ENCODE data around the gene PADI2. TPM values are rescaled to one million over a fixed set of nuclear protein-coding genes. Genes with fewer than 3 reads are reported as not detected.

The PADI2 gene
- total and polyA plus RNA-seq, 2 of the 8 experiments (the other 6 are each of a cell fraction or from before 2014, with no cell fraction given), result 1.6 to 7.5 TPM

DNA sequence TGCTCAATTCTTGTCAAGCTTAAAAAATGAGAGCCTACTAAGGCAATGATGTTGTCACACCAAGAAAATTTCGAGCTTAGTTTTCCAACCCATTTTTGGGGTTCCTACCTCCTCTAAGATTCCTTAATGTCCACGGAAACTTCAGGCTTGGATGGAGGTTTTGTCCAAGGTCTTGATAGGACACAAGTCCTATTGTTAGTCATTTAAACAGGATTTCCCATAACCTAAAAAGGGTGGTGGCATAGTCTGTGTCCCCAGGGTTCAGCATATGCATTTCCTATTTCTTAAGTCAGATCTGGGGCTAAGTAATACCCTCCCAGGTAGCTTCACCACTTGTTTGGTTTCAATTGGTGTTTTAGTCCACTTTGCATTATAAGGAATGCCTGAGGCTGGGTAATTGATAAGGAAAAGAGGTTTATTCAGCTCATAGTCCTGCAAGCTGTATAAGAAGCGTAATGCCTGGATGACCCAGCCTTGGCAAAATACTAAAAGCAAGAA is 10.9 kb upstream of the PADI2 start:
- peak overlapping the region; percentile 44; the same call in 1 of the 2 replicates for H3K18ac ChIP-seq (ENCODE audit: extremely low read depth, low read length)
- H2BK5ac ChIP-seq (ENCODE audit: low read depth, low read length), result peak overlapping the region; percentile 76; the same call in 1 of the 2 replicates
- H3K27me3 ChIP-seq (replicated peaks in 1 of 4; ENCODE audit: control insufficient read depth in 3 of 4, extremely low read depth in 1 of 4, insufficient read depth in 3 of 4, low read length in 3 of 4), result no peaks in the 10 kb centered on the region; a peak in 1 of 7 replicates
- H3K4me2 ChIP-seq (ENCODE audit: insufficient read depth in 1 of 2, low read depth in 2 of 2, low read length in 2 of 2), result peak overlapping the region; percentile 14 to 38; a peak in 2 of 4 replicates
- no peaks in the 10 kb centered on the region for H3K79me1 ChIP-seq (ENCODE audit: low read depth, low read length)
- no peak overlapping the region for H4K91ac ChIP-seq (replicated peaks; ENCODE audit: insufficient read length, low read length)
- no peak overlapping the region for H3K4ac ChIP-seq (replicated peaks; ENCODE audit: insufficient read length, low read depth, low read length)
- H2BK15ac ChIP-seq (ENCODE audit: low read length), result no peak overlapping the region
- no peak overlapping the region for H3K14ac ChIP-seq (ENCODE audit: insufficient read length)
- no peak overlapping the region for H2AFZ ChIP-seq (ENCODE audit: low read length)
- CTCF ChIA-PET (ENCODE audit: partially characterized antibody), result interaction anchor here (0.6 to 21.2 kb wide), 11 partner anchors 9 to 206 kb away, joined by 3 to 339 read pairs (median 3); no protein-coding TSS in a partner anchor
- FAIRE-seq (peak; percentile 32), DNase-seq (ENCODE audit: low read depth in 1 of 2, low spot score in 2 of 2) (no peak)
- H3K4me3 ChIP-seq (ENCODE audit: extremely low read depth in 1 of 4, insufficient read depth in 2 of 4, low read depth in 3 of 4, low read length in 4 of 4), result no peak overlapping the region; a peak in 1 of 8 replicates
- H2BK20ac ChIP-seq (ENCODE audit: low read length), result peak overlapping the region; percentile 93; the same call in 1 of the 2 replicates
- TF ChIP-seq RAD21 (IDR thresholded peaks at IDR 0.05 in 1 of 2, conservative IDR thresholded peaks at IDR 0.05 in 1 of 2; ENCODE audit: low read depth in 2 of 2, low read length in 2 of 2) (no peak), SP4 (IDR thresholded peaks at IDR 0.05; ENCODE audit: low read length) (no peak), BCL11A (IDR thresholded peaks at IDR 0.05; ENCODE audit: low read depth in 2 of 2, low read length in 2 of 2) (no peak)
- TF ChIP-seq, protein P1, sequence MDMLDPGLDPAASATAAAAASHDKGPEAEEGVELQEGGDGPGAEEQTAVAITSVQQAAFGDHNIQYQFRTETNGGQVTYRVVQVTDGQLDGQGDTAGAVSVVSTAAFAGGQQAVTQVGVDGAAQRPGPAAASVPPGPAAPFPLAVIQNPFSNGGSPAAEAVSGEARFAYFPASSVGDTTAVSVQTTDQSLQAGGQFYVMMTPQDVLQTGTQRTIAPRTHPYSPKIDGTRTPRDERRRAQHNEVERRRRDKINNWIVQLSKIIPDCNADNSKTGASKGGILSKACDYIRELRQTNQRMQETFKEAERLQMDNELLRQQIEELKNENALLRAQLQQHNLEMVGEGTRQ (IDR thresholded peaks at IDR 0.05; ENCODE audit: low read length), result no peak
- TF ChIP-seq, protein P2, sequence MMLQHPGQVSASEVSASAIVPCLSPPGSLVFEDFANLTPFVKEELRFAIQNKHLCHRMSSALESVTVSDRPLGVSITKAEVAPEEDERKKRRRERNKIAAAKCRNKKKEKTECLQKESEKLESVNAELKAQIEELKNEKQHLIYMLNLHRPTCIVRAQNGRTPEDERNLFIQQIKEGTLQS (IDR thresholded peaks at IDR 0.05; ENCODE audit: insufficient read depth, low read depth, low read length), result no peak
- POLR2A ChIA-PET (ENCODE audit: partially characterized antibody), result interaction anchor here (0.9 to 1.6 kb wide), 3 partner anchors 11 to 27 kb away, joined by 3 to 5 read pairs (median 3); partner anchors contain the start of gene PADI2
- no peaks in the 10 kb centered on the region; the same call in 1 of the 2 replicates for H3K23me2 ChIP-seq (ENCODE audit: low read depth, low read length)
- no peak overlapping the region for H2AK5ac ChIP-seq (ENCODE audit: low read depth, low read length)
- peak overlapping the region; percentile 43 for H2BK120ac ChIP-seq (replicated peaks; ENCODE audit: low read depth, low read length)
- no peak overlapping the region for H4K8ac ChIP-seq (ENCODE audit: extremely low read depth, insufficient read depth, low read length)
- no peaks in the 10 kb centered on the region for H4K20me1 ChIP-seq (replicated peaks in 1 of 2; ENCODE audit: control insufficient read depth in 1 of 2, insufficient read depth in 2 of 2, low read length in 2 of 2)
- no peak overlapping the region for H3K23ac ChIP-seq (ENCODE audit: insufficient read length)
- no peak overlapping the region for H4K5ac ChIP-seq (ENCODE audit: insufficient read length, low read depth, low read length)
- no peaks in the 10 kb centered on the region; a peak in 1 of 4 replicates for H3K9me3 ChIP-seq (ENCODE audit: insufficient read depth in 2 of 2, low read depth in 1 of 2, low read length in 1 of 2)
- no peak overlapping the region for H3K9ac ChIP-seq (replicated peaks in 1 of 4; ENCODE audit: extremely low read depth in 1 of 4, low read depth in 3 of 4, low read length in 3 of 4)
- no peak overlapping the region for H3K56ac ChIP-seq (replicated peaks; ENCODE audit: insufficient read length, low read depth, low read length)
- no peak overlapping the region for H3K27ac ChIP-seq (ENCODE audit: low read depth, low read length)
- H3K36me3 ChIP-seq (ENCODE audit: control insufficient read depth in 2 of 4, insufficient read depth in 4 of 4, low read length in 3 of 4), result no peaks in the 10 kb centered on the region
- 32% methylated on average over 3 of the region's 3 CpGs; no CpG with 5 or more reads in 1 of the 2 experiments for WGBS, 2 experiments (ENCODE audit: extremely low coverage in 1 of 2, insufficient coverage in 1 of 2, insufficient read length in 1 of 2, insufficient replicate concordance in 2 of 2, low coverage in 1 of 2, low lambda C conversion rate in 2 of 2, missing lambda C conversion rate in 1 of 2)
- H3K79me2 ChIP-seq (ENCODE audit: control insufficient read depth in 1 of 2, insufficient read depth in 2 of 2, low read length in 2 of 2), result no peaks in the 10 kb centered on the region
- H2BK12ac ChIP-seq (ENCODE audit: low read depth, low read length), result no peak overlapping the region
- peaks cover 2 to 3% (median 3%) of the 10 kb centered on the region in 4 experiments; a peak in 3 of 7 replicates for H3K4me1 ChIP-seq (replicated peaks in 1 of 4; ENCODE audit: control insufficient read depth in 3 of 4, insufficient read depth in 4 of 4, low read length in 3 of 4)
